C4-2B (cell line): ENCODE measurements around the gene SNTG2.

Experiments
- ZFX ChIP-seq: fragments of 450-650 bp; IDR thresholded peaks from 2 replicates; pipeline ENCODE4 v1.6.1; 2017
- TF ChIP-seq, protein P1 (sequence below): fragments of 450-650 bp; conservative IDR thresholded peaks from 2 replicates; pipeline ENCODE4 v1.5.1; 2017; ENCODE audit warnings: mild to moderate bottlenecking

DNA sequence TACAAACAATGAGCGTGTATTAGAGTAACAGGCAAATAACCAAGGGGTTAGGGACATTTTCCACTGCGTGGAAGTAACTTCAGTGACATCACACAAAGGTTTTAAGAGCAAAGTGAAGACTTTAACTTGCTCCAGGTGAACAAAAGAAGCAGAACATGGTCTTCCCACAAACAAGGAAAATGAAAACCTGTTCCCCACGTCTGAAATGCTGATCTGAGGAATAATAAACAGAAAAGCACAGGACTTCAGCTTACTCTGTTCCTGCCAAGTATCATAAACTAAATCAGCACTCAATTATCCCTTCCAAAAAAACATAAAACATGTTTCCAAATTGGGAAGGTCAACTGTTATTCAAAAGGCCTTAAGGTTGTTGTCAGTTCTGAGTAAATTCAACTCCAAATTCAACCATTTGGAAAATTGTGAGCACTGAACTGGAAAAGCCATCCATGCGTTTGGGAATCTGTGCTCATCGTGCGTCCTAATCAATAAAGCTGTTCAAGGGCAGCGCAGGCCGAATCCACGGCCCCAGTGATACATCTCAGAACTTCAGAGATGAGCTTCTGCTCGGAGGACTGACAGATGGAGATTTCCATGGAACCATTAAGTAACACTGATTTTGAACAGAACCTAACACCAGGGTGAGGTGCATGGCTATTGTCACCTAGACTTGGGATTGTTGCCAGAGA lies 7.7 kb upstream of the SNTG2 start:
- TF ChIP-seq, protein P1, sequence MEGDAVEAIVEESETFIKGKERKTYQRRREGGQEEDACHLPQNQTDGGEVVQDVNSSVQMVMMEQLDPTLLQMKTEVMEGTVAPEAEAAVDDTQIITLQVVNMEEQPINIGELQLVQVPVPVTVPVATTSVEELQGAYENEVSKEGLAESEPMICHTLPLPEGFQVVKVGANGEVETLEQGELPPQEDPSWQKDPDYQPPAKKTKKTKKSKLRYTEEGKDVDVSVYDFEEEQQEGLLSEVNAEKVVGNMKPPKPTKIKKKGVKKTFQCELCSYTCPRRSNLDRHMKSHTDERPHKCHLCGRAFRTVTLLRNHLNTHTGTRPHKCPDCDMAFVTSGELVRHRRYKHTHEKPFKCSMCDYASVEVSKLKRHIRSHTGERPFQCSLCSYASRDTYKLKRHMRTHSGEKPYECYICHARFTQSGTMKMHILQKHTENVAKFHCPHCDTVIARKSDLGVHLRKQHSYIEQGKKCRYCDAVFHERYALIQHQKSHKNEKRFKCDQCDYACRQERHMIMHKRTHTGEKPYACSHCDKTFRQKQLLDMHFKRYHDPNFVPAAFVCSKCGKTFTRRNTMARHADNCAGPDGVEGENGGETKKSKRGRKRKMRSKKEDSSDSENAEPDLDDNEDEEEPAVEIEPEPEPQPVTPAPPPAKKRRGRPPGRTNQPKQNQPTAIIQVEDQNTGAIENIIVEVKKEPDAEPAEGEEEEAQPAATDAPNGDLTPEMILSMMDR, result no peak
- no peak for TF ChIP-seq ZFX
